HUES64 (cell line): ENCODE measurements around the gene KANSL2. TPM values are rescaled to one million over a fixed set of nuclear protein-coding genes. Genes with fewer than 3 reads are reported as not detected.
"Not testable (repeated sequence)": the region's sequence is repeated elsewhere in the genome, so short reads cannot be mapped to it uniquely, and the experiment has no call there.

Source experiments
- H3K27ac ChIP-seq: 2 replicates; pipeline ENCODE4 v1.7.0; 2013; ENCODE audit warnings: low read depth, low read length, inconsistent platforms
- H3K27me3 ChIP-seq: 2 replicates; pipeline ENCODE4 v1.6.1; 2013; ENCODE audit warnings: mild to moderate bottlenecking, low read length; ENCODE audit not compliant: insufficient read depth
- H3K36me3 ChIP-seq: 2 replicates; pipeline ENCODE4 v1.6.1; 2013; ENCODE audit warnings: mild to moderate bottlenecking, low read length; ENCODE audit not compliant: insufficient read depth
- H3K4me1 ChIP-seq: 2 replicates; pipeline ENCODE4 v1.6.1; 2013; ENCODE audit warnings: mild to moderate bottlenecking, low read length, moderate library complexity; ENCODE audit not compliant: insufficient read depth
- H3K4me3 ChIP-seq: 2 replicates; pipeline ENCODE4 v1.5.1; 2013; ENCODE audit warnings: mild to moderate bottlenecking, low read length, moderate library complexity
- H3K9ac ChIP-seq: 2 replicates; pipeline ENCODE4 v1.6.1; 2013; ENCODE audit warnings: mild to moderate bottlenecking, low read depth, low read length
- H3K9me3 ChIP-seq: 2 replicates; pipeline ENCODE4 v1.6.1; 2013; ENCODE audit warnings: low read depth, low read length; ENCODE audit not compliant: insufficient read depth
- WGBS: fragments of 150-250, 120-280 bp; methylation state at CpG from one replicate; pipeline ENCODE4 v1.1.7; 2013; ENCODE audit warnings: missing lambda C conversion rate; 5-methylcytosine and 5-hydroxymethylcytosine counted together
- polyA plus RNA-seq, 2 experiments: library from polyadenylated mRNA; stranded (reverse); fragments of 50-300 nt; gene quantifications; one replicate each; pipeline ENCODE4 v1.2.3, GENCODE V29; 2013

Gene KANSL2, protein sequence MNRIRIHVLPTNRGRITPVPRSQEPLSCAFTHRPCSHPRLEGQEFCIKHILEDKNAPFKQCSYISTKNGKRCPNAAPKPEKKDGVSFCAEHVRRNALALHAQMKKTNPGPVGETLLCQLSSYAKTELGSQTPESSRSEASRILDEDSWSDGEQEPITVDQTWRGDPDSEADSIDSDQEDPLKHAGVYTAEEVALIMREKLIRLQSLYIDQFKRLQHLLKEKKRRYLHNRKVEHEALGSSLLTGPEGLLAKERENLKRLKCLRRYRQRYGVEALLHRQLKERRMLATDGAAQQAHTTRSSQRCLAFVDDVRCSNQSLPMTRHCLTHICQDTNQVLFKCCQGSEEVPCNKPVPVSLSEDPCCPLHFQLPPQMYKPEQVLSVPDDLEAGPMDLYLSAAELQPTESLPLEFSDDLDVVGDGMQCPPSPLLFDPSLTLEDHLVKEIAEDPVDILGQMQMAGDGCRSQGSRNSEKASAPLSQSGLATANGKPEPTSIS
- polyA plus RNA-seq (2013, experiment 1 of 2): 33.8 TPM
- 35.2 TPM for polyA plus RNA-seq (2013, experiment 2 of 2)

DNA sequence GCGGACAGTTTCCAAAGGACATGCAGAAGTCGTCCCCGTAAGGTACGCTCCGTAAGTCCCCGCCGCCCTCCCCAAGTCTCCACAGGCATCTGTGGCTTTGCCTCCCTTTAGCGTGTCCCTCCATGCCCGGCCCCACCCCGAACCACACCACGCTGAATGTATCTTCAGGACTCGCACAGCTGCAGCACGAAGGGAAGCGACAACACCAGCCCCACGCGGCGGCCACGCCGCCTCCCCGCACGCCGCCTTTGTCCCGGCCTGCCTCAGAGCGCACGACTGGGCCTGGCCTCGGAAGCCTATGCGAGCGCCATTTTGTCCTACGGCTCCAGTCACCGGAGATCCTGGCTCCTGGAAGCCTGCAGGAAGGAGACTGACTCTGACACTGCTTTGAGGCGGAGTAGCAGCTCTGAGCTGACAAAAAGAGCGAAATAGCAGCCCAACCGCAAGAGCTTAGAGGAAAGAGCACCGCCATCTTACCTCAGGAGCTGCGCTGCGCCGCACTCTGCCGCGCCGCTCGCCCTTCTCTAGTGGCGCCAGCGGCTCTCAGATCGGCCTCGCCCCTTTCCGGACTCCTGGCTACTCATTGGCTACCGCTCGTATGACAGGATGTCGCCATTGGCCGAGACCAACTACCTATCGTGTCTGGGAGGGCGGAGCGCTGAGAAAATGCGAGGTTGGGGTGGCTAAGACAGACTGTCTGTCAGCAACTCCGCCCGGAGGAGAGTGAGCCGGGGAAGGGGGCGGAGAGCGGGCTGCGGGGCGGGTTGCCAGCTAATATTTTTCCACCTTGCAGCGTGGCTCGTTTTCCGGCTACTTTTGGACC lies at the start of gene KANSL2:
Gene KANSL2 (minus strand): TSS at position 529 of the 823 bp plus-strand sequence. CDS start 606 bp downstream, outside the sequence.
- H3K36me3 ChIP-seq: peaks cover 37% of the 10 kb centered on the region
- whole genome bisulfite sequencing: under 1% methylated on average over 64 of the region's 64 CpGs
- H3K4me3 ChIP-seq: peak within 1 kb of the TSS; percentile 77
- peak within 1 kb of the TSS; percentile 92 for H3K9ac ChIP-seq
- H3K27me3 ChIP-seq: peaks cover 7% of the 10 kb centered on the region; the same call in 1 of the 2 replicates
- H3K9me3 ChIP-seq: no peaks in the 10 kb centered on the region
- peak within 1 kb of the TSS; percentile 85 for H3K27ac ChIP-seq
- H3K4me1 ChIP-seq: peaks cover 7% of the 10 kb centered on the region; the same call in 1 of the 2 replicates

- no peaks in the 10 kb centered on the region for H3K36me3 ChIP-seq
- H3K9ac ChIP-seq: no peak overlapping the region
- H3K27ac ChIP-seq: no peak overlapping the region
- no peaks in the 10 kb centered on the region for H3K4me1 ChIP-seq
- no peak overlapping the region for H3K4me3 ChIP-seq
- no peaks in the 10 kb centered on the region for H3K27me3 ChIP-seq
- 87% methylated on average over 5 of the region's 5 CpGs for WGBS
- H3K9me3 ChIP-seq: no peaks in the 10 kb centered on the region
Measured at GRCh38 chr12:48728807-48729206, 46.8 kb upstream of the KANSL2 start.

GRCh38 chr12:48720737-48721136 lies 38.7 kb upstream of the KANSL2 start:
- H3K27me3 ChIP-seq, H3K9me3 ChIP-seq, H3K4me3 ChIP-seq, H3K4me1 ChIP-seq, H3K27ac ChIP-seq, H3K9ac ChIP-seq, H3K36me3 ChIP-seq: not testable (repeated sequence)
- 97% methylated on average over 1 of the region's 1 CpG for WGBS

- H3K9me3 ChIP-seq, H3K9ac ChIP-seq, H3K36me3 ChIP-seq, H3K4me1 ChIP-seq, H3K27me3 ChIP-seq, H3K27ac ChIP-seq, H3K4me3 ChIP-seq: not testable (repeated sequence)
- WGBS: 59% methylated on average over 2 of the region's 2 CpGs
Measured at GRCh38 chr12:48720171-48720570, 38.1 kb upstream of the KANSL2 start.

GRCh38 chr12:48719002-48719401 lies 37.0 kb upstream of the KANSL2 start:
- H3K36me3 ChIP-seq: peaks cover 12% of the 10 kb centered on the region
- H3K4me3 ChIP-seq, H3K4me1 ChIP-seq, H3K27ac ChIP-seq, H3K9me3 ChIP-seq, H3K27me3 ChIP-seq, H3K9ac ChIP-seq: not testable (repeated sequence)
- 88% methylated on average over 3 of the region's 4 CpGs for WGBS

DNA sequence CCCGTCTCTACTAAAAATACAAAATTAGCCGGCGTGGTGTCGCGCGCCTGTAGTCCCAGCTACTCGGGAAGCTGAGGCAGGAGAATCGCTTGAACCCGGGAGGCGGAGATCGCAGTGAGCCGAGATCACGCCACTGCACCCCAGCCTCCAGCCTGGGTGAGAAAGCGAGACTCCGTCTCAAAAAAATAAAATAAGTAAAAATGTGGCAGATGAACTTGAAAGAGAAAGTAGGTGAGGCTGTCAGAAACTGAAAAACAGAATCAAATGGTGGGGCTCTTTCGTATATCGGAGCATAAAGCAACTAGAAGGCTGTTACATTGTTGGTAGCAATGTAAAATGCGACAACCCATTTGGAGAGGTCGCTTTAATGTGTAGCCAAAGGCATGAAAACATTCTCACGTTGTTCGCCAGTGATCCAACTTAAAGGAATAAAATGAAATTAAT lies 35.2 kb upstream of the KANSL2 start:
- Histone ChIP-seq H3K4me1 (no peaks in the 10 kb centered on the region), H3K9me3 (peaks cover 10% of the 10 kb centered on the region), H3K36me3 (peaks cover 27% of the 10 kb centered on the region), H3K4me3 (peak overlapping the region; percentile 68), H3K27ac (peak overlapping the region; percentile 85), H3K27me3 (no peaks in the 10 kb centered on the region), H3K9ac (peak overlapping the region; percentile 84)
- 13% methylated on average over 20 of the region's 21 CpGs for WGBS

GRCh38 chr12:48716493-48717251 lies 34.6 kb upstream of the KANSL2 start, which contains the start of gene CCNT1:
TSS of gene CCNT1 (minus strand) at chr12:48716707. CDS start at chr12:48716675, 32 bp downstream.
- Histone ChIP-seq H3K27me3 (no peaks in the 10 kb centered on the region), H3K4me3 (peak within 1 kb of the TSS; percentile 68), H3K27ac (peak within 1 kb of the TSS; percentile 85), H3K36me3 (peaks cover 31% of the 10 kb centered on the region), H3K9ac (peak within 1 kb of the TSS; percentile 84), H3K9me3 (peaks cover 10% of the 10 kb centered on the region), H3K4me1 (no peaks in the 10 kb centered on the region)
- under 1% methylated on average over 61 of the region's 61 CpGs for WGBS

DNA sequence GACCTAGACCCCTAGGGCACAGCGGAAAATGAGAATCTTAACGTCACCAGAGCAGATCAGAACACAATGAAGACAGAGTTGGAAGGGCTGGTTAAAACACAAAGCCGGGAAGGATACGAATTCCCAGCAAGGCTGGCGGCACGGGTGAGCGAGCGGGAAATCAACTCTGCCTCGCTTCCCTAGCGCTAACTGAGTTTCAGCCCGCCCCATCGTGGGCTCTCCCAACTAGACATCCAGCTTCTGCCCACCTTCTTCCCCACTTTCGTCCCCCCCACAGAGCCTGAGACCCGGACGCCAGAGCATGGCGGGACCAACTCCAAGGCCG lies 34.1 kb upstream of the KANSL2 start:
- H3K27ac ChIP-seq: peak overlapping the region; percentile 85
- H3K9me3 ChIP-seq: peaks cover 5% of the 10 kb centered on the region
- H3K4me3 ChIP-seq: peak overlapping the region; percentile 68
- H3K4me1 ChIP-seq: no peaks in the 10 kb centered on the region
- H3K27me3 ChIP-seq: no peaks in the 10 kb centered on the region
- peak overlapping the region; percentile 84 for H3K9ac ChIP-seq
- under 1% methylated on average over 17 of the region's 17 CpGs for WGBS
- H3K36me3 ChIP-seq: peaks cover 36% of the 10 kb centered on the region

- Histone ChIP-seq H3K27me3 (no peaks in the 10 kb centered on the region), H3K9me3 (no peaks in the 10 kb centered on the region), H3K4me1 (no peaks in the 10 kb centered on the region), H3K27ac (no peak overlapping the region), H3K4me3 (no peak overlapping the region), H3K36me3 (peaks cover 72% of the 10 kb centered on the region), H3K9ac (no peak overlapping the region)
- 96% methylated on average over 9 of the region's 10 CpGs for whole genome bisulfite sequencing
Measured at GRCh38 chr12:48712209-48712608, 30.2 kb upstream of the KANSL2 start.

DNA sequence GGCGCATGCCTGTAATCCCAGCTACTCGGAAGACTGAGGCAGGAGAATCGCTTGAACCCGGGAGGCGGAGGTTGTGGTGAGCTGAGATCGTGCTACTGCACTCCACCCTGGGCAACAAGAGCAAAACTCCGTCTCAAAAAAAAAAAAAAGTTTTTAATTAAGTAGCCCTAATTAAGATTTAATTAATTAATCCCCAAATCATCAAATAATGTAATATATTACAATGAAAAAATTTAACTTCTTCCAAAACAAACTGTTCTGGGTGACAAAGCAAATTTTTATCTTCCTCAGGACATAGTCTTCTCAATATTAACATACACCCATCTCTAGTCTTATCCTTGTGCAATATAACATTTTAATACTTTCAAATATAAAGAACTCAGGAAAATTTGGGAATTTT lies 16.8 kb upstream of the KANSL2 start:
- H3K27ac ChIP-seq, H3K4me3 ChIP-seq, H3K9me3 ChIP-seq, H3K9ac ChIP-seq, H3K4me1 ChIP-seq, H3K27me3 ChIP-seq: not testable (repeated sequence)
- WGBS: 99% methylated on average over 6 of the region's 7 CpGs
- H3K36me3 ChIP-seq: peaks cover 86% of the 10 kb centered on the region
